Germinal center (tissue), 1 donor: Measurements from ENCODE around the gene KRT75.

ENCODE experiments used
- DNase-seq: peaks from one replicate; pipeline ENCODE4 v3.0.0; 2012; ENCODE audit warnings: mixed read lengths, low spot score

The KRT75 gene

DNA sequence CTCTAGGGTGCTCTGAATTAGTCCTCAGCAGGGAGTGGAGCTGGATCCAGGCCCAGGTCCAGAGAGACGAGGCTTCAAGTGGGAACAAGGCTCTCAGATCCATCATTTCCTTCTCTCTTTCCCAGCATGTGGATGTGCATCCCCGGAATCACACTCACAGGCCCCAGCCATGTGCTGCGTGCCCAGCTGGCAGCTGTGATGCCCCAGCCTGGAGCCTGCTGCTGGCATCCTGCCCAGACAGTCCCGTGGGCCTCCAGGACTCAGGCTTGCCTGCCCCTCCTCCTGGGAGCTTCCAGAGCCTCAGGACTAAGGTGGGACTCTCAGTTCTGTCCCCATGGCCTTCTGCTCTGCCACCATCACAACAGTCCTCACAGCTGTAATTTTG is 42.6 kb downstream of the KRT75 start:
- no peak for DNase-seq

- DNase-seq: no peak
Measured at GRCh38 chr12:52390739-52391617, 43.2 kb downstream of the KRT75 start.

- no peak for DNase-seq
Measured at GRCh38 chr12:52389313-52390207, 44.6 kb downstream of the KRT75 start.

DNA sequence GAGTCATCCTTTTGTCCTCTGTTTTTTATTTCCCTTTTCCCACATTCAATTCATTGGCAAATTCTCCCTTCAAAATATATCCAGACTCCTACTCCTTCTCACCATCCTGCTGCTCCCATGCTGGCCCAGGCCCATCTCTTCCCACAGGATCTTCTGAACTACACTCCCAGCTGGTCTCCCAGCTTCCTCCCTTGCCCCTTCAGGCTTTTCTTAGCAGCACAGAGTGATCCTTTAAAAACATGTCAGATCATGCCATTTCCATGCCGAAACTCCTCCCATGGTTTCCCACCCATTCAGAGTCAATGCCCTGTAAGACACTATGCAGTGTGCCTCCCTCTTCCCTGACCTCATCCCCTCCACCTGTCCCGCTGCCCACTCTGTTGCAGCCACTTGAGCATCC is 46.3 kb downstream of the KRT75 start:
- no peak for DNase-seq

DNA sequence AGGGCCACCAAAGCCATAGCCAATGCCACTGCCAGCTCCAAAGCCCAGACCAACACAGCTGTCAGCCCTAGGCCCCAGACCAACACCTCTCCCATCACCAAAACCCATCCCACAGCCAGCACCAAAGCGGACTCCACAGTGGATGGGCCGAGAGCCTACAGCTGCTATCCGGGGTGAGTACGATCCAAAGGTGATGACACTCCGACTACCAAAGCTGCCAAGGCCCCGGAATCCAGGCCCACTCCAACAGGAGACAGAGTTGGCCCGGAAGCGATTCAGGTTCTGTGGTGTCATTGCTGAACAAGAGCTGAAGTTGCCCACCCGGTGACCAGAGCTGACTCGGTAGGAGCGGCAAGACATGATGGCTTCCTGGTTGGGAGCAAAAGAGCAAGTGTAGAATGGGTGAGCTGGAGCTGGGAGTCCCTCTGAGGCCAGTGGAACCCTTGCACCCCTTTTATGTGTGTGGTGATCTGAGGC is 48.9 kb downstream of the KRT75 start, which contains the start of gene KRT84:
Gene KRT84, minus strand, starts transcription at position 427 of the 477 bp plus-strand sequence. Its CDS starts 67 bp downstream, at position 360.
- DNase-seq: no peak

DNA sequence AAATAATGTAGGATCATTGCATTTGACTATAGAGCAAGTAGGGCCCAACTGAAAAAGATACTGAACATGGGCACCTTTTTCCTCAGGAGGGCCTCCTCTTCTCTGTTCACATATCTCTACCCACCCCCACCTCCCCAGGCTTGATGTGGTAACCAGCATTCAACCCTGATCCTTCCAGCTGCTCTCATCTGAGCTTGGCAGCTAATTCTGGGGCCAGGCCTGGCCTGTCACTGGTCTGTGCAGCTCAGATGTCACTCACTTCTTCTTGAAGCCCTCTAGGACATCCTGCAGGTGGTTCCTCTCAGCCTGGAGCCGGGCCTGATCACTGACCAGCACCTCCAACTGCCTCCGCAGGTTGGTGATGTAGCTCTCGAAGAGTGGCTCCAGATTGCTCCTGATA is 50.8 kb downstream of the KRT75 start:
- DNase-seq: no peak

GRCh38 chr12:52382854-52383253 is 51.3 kb downstream of the KRT75 start:
- DNase-seq: no peak

GRCh38 chr12:52381206-52381605 is 53.0 kb downstream of the KRT75 start:
- DNase-seq: no peak

GRCh38 chr12:52380271-52380694 is 53.9 kb downstream of the KRT75 start:
- DNase-seq: no peak

GRCh38 chr12:52379536-52379935 is 54.6 kb downstream of the KRT75 start:
- no peak for DNase-seq

DNA sequence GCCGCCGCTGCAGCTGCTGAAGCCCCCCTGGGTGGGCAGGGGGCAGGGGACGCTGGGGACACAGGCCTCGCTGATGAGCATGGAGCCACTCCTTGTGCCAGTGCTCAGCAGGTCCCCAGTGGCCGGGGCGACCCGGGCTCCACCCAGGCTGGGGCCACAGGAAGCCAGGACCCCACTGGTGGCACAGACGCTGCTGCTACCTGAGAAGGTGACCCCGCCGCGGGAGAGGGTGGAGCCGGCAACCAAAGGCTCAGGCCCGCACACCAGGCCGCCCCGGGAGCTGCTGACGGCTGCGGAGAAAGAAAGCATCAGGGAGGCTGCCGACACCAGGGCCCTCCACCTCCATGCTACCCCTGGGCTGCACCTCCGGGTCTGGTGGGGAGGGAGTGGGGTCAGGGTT is 56.1 kb downstream of the KRT75 start:
- no peak for DNase-seq

DNA sequence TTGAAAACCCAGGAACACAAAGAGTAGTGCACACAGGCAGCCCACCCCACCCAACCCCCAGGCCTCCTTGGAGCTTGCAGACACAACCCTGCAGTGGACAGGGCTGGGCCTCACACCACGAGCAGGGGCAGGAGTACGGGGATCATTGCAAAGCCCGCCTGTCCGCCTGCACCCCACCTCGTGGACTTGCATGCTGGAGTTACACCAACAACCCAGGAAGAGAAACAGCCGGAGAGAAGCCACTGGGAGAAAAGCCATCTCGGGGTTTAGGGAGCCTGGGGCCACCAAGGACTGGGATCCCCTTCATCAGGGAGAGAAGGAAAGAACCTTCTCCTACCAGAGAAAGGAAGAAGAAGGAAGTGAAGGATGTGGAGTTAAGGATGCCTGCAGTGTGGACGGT is 56.9 kb downstream of the KRT75 start:
- DNase-seq: no peak
